ENCODE measurements around the gene GMDS. TPM values are rescaled to one million over a fixed set of nuclear protein-coding genes. Genes with fewer than 3 reads are reported as not detected.
A peak's percentile ranks its signal among the peaks of the same experiment; 100 is the strongest.

The GMDS gene
- total and polyA plus RNA-seq, 2 of the 4 experiments (the other 2 are of a cell fraction) = 7.3 to 21.9 TPM

GRCh38 chr6:1574083-1574761 is 671.2 kb downstream of the GMDS start:
- no peak overlapping the region for H3K4me3 ChIP-seq (ENCODE audit: insufficient read depth, low read depth, low read length)
- no peak overlapping the region for H2AFZ ChIP-seq (replicated peaks; ENCODE audit: low read length, poor library complexity)
- H4K5ac ChIP-seq (ENCODE audit: low read depth, low read length) = no peak overlapping the region
- ATAC-seq (ENCODE audit: low read depth) (no peak), DNase-seq (no peak)
- TF ChIP-seq RCOR1 (IDR thresholded peaks at IDR 0.05; ENCODE audit: insufficient replicate concordance, low read length) = no peak
- no peak for TF ChIP-seq BHLHE40 (IDR thresholded peaks at IDR 0.05; ENCODE audit: low read depth, low read length)
- TF ChIP-seq MAZ (IDR thresholded peaks at IDR 0.05; ENCODE audit: borderline replicate concordance, low read depth, low read length) = no peak
- TF ChIP-seq SMC3 (IDR thresholded peaks at IDR 0.05; ENCODE audit: low read depth, low read length) = no peak
- no peak for TF ChIP-seq NFE2L2 (IDR thresholded peaks at IDR 0.05; ENCODE audit: low read depth, low read length)
- no peak for TF ChIP-seq MXI1 (IDR thresholded peaks at IDR 0.05; ENCODE audit: borderline replicate concordance, low read depth, low read length)
- TF ChIP-seq MAFK (IDR thresholded peaks at IDR 0.05; ENCODE audit: low read depth, low read length) = peak; percentile 56
- no peaks in the 10 kb centered on the region for H4K20me1 ChIP-seq (ENCODE audit: insufficient read depth, low read length)
- H3K4ac ChIP-seq (ENCODE audit: low read depth, low read length) = no peak overlapping the region
- dilution Hi-C loops (cut with HindIII; ENCODE audit: low sequenced_read_pairs, unreplicated experiment) (no loop called here), in situ Hi-C loops (cut with MboI; ENCODE audit: low sequenced_read_pairs) (no loop called here), intact Hi-C loops (cut with micrococcal nuclease) (no loop called here)
- ChIA-PET POLR2A (ENCODE audit: unreplicated experiment) (no interaction called here), CTCF (interaction anchor here (0.6 kb wide), 1 partner anchor 433 kb away, joined by 3 read pairs; no protein-coding TSS in a partner anchor)
- H3K56ac ChIP-seq (ENCODE audit: extremely low read depth, insufficient read depth, low read length) = no peak overlapping the region
- H3K14ac ChIP-seq (replicated peaks; ENCODE audit: low read depth, low read length) = no peak overlapping the region
- H4K8ac ChIP-seq (ENCODE audit: low read depth in 2 of 2, low read length in 2 of 2) = no peak overlapping the region
- H3K4me2 ChIP-seq (ENCODE audit: low read depth, low read length) = no peak overlapping the region
- BruUV-seq (replicated peaks) = no TSS peak
- H3K23ac ChIP-seq (ENCODE audit: low read depth, low read length) = no peak overlapping the region
- H3K9me1 ChIP-seq (ENCODE audit: insufficient read depth, low read length) = no peaks in the 10 kb centered on the region; the same call in 1 of the 2 replicates
- no peak overlapping the region for H2BK120ac ChIP-seq (ENCODE audit: low read depth, low read length)
- H2BK20ac ChIP-seq (ENCODE audit: low read depth, low read length) = no peak overlapping the region
- no peaks in the 10 kb centered on the region; the same call in 1 of the 2 replicates for H3K27me3 ChIP-seq (ENCODE audit: control insufficient read depth, insufficient read depth, low read length)
- no peak overlapping the region for H3K18ac ChIP-seq (ENCODE audit: low read depth, low read length)
- H2BK5ac ChIP-seq (ENCODE audit: low read depth, low read length, poor library complexity, severe bottlenecking) = no peak overlapping the region
- H4K91ac ChIP-seq (ENCODE audit: insufficient read depth, low read depth, low read length) = no peak overlapping the region
- H3K27ac ChIP-seq (ENCODE audit: insufficient read depth, low read length) = no peak overlapping the region
- H2AK5ac ChIP-seq (ENCODE audit: low read depth, low read length) = no peak overlapping the region
- 70% methylated on average over 3 of the region's 13 CpGs; no CpG with 5 or more reads in 1 of the 2 experiments for WGBS, 2 experiments (ENCODE audit: extremely low coverage in 2 of 2, insufficient read length in 1 of 2)
- H3K9ac ChIP-seq (ENCODE audit: low read depth, low read length) = no peak overlapping the region
- peaks cover 3% of the 10 kb centered on the region for H3K9me3 ChIP-seq (ENCODE audit: control insufficient read depth, insufficient read depth, low read length)
- no peaks in the 10 kb centered on the region for H3K79me1 ChIP-seq (ENCODE audit: low read depth in 1 of 2, low read length in 2 of 2)
- no peak overlapping the region for H2BK15ac ChIP-seq (ENCODE audit: low read depth, low read length)
- no peaks in the 10 kb centered on the region for H3K36me3 ChIP-seq (ENCODE audit: control insufficient read depth, insufficient read depth, low read length)
- peaks cover 2% of the 10 kb centered on the region; the same call in 1 of the 2 replicates for H3K4me1 ChIP-seq (ENCODE audit: control insufficient read depth, insufficient read depth, low read length)
- no peak overlapping the region for H2AK9ac ChIP-seq (replicated peaks; ENCODE audit: low read depth, low read length, poor library complexity)
